Liver (tissue), 3 donors: ENCODE results near the gene RYR3.

ENCODE experiments used
- EGR1 ChIP-seq, 2 donors: IDR thresholded peaks; 2 replicates each; pipeline ENCODE4 v1.6.1; 2016 to 2018; ENCODE audit warnings: antibody characterized with exemption in 2 of 2, low read depth in 2 of 2
- FOXA1 ChIP-seq: IDR thresholded peaks from 2 replicates; pipeline ENCODE4 v1.6.1; 2016; ENCODE audit warnings: antibody characterized with exemption
- FOXA2 ChIP-seq: IDR thresholded peaks from 2 replicates; pipeline ENCODE4 v1.6.1; 2016; ENCODE audit warnings: antibody characterized with exemption
- RAD21 ChIP-seq, 2 donors: IDR thresholded peaks; 2 replicates each; pipeline ENCODE4 v1.6.1; 2016; ENCODE audit warnings: antibody characterized with exemption in 2 of 2, mild to moderate bottlenecking in 2 of 2
- RXRA ChIP-seq, 2 donors: IDR thresholded peaks; 2 replicates each; pipeline ENCODE4 v1.6.1; 2017 to 2018; ENCODE audit warnings: antibody characterized with exemption in 2 of 2, mild to moderate bottlenecking in 1 of 2
- SP1 ChIP-seq: IDR thresholded peaks from 2 replicates; pipeline ENCODE4 v1.6.1; 2018; ENCODE audit warnings: antibody characterized with exemption, mild to moderate bottlenecking
- TAF1 ChIP-seq: conservative IDR thresholded peaks from 2 replicates; pipeline ENCODE4 v1.6.1; 2016; ENCODE audit warnings: antibody characterized with exemption, mild to moderate bottlenecking
- YY1 ChIP-seq: IDR thresholded peaks from 2 replicates; pipeline ENCODE4 v1.6.1; 2016; ENCODE audit warnings: antibody characterized with exemption, mild to moderate bottlenecking
- TF ChIP-seq, protein P1 (sequence below): fragments of 150-350 bp; IDR thresholded peaks from 2 replicates; pipeline ENCODE4 v1.5.1; 2017; ENCODE audit warnings: improper control_type of control experiment, low read depth, low read length; ENCODE audit not compliant: missing input control
- TF ChIP-seq, protein P2 (sequence below): IDR thresholded peaks from 2 replicates; pipeline ENCODE4 v1.6.1; 2016; ENCODE audit warnings: antibody characterized with exemption
- TF ChIP-seq, protein P3 (sequence below): IDR thresholded peaks from 2 replicates; pipeline ENCODE4 v1.6.1; 2016; ENCODE audit warnings: antibody characterized with exemption
- TF ChIP-seq, protein P4 (sequence below): IDR thresholded peaks from 2 replicates; pipeline ENCODE4 v1.6.1; 2016; ENCODE audit warnings: antibody characterized with exemption, mild to moderate bottlenecking
- TF ChIP-seq, protein P5 (sequence below): IDR thresholded peaks from 2 replicates; pipeline ENCODE4 v1.6.1; 2016; ENCODE audit warnings: antibody characterized with exemption
- donor health status: healthy.
- donor health status: healthy.

DNA sequence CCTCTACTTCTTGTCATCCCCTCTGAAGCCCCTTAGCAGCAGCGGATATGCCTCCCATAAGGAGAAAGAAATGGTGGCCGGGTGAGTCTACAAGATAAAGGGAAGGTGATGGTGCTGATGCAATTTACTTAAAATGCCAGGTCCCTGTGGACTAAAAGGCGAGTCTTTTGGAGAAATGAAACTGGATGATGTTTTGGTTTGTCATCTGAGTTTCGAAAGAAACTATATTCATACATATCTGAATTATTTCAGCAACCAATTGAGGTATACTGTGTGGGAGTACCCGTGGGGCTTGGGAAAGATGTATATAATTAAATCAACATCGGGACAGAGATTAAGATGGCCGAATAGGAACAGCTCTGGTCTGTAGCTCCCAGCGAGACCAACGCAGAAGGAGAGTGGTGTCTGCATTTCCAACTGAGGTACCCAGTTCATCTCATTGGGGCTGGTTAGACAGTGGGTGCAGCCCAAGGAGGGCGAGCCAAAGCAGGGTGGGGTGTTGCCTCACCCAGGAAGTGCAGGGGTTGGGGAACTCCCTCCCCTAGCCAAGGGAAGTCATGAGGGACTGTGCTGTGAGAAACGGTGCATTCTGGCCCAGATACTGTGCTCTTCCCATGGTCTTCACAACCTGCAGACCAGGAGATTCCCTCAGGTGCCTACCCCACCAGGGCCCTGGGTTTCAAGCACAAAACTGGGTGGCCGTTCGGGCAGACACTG is 446.9 kb downstream of the RYR3 start:
- TF ChIP-seq TAF1 (no peak), FOXA2 (no peak), YY1 (no peak), FOXA1 (no peak), SP1 (no peak), EGR1 (IDR thresholded peaks at IDR 0.05; ENCODE audit: low read depth in 2 of 2) (no peak), RXRA (IDR thresholded peaks at IDR 0.05) (no peak), RAD21 (IDR thresholded peaks at IDR 0.05) (no peak)
- TF ChIP-seq, protein P1, sequence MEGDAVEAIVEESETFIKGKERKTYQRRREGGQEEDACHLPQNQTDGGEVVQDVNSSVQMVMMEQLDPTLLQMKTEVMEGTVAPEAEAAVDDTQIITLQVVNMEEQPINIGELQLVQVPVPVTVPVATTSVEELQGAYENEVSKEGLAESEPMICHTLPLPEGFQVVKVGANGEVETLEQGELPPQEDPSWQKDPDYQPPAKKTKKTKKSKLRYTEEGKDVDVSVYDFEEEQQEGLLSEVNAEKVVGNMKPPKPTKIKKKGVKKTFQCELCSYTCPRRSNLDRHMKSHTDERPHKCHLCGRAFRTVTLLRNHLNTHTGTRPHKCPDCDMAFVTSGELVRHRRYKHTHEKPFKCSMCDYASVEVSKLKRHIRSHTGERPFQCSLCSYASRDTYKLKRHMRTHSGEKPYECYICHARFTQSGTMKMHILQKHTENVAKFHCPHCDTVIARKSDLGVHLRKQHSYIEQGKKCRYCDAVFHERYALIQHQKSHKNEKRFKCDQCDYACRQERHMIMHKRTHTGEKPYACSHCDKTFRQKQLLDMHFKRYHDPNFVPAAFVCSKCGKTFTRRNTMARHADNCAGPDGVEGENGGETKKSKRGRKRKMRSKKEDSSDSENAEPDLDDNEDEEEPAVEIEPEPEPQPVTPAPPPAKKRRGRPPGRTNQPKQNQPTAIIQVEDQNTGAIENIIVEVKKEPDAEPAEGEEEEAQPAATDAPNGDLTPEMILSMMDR = no peak
- TF ChIP-seq, protein P2, sequence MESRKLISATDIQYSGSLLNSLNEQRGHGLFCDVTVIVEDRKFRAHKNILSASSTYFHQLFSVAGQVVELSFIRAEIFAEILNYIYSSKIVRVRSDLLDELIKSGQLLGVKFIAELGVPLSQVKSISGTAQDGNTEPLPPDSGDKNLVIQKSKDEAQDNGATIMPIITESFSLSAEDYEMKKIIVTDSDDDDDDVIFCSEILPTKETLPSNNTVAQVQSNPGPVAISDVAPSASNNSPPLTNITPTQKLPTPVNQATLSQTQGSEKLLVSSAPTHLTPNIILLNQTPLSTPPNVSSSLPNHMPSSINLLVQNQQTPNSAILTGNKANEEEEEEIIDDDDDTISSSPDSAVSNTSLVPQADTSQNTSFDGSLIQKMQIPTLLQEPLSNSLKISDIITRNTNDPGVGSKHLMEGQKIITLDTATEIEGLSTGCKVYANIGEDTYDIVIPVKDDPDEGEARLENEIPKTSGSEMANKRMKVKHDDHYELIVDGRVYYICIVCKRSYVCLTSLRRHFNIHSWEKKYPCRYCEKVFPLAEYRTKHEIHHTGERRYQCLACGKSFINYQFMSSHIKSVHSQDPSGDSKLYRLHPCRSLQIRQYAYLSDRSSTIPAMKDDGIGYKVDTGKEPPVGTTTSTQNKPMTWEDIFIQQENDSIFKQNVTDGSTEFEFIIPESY = no peak
- TF ChIP-seq, protein P3, sequence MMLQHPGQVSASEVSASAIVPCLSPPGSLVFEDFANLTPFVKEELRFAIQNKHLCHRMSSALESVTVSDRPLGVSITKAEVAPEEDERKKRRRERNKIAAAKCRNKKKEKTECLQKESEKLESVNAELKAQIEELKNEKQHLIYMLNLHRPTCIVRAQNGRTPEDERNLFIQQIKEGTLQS = no peak
- TF ChIP-seq, protein P4, sequence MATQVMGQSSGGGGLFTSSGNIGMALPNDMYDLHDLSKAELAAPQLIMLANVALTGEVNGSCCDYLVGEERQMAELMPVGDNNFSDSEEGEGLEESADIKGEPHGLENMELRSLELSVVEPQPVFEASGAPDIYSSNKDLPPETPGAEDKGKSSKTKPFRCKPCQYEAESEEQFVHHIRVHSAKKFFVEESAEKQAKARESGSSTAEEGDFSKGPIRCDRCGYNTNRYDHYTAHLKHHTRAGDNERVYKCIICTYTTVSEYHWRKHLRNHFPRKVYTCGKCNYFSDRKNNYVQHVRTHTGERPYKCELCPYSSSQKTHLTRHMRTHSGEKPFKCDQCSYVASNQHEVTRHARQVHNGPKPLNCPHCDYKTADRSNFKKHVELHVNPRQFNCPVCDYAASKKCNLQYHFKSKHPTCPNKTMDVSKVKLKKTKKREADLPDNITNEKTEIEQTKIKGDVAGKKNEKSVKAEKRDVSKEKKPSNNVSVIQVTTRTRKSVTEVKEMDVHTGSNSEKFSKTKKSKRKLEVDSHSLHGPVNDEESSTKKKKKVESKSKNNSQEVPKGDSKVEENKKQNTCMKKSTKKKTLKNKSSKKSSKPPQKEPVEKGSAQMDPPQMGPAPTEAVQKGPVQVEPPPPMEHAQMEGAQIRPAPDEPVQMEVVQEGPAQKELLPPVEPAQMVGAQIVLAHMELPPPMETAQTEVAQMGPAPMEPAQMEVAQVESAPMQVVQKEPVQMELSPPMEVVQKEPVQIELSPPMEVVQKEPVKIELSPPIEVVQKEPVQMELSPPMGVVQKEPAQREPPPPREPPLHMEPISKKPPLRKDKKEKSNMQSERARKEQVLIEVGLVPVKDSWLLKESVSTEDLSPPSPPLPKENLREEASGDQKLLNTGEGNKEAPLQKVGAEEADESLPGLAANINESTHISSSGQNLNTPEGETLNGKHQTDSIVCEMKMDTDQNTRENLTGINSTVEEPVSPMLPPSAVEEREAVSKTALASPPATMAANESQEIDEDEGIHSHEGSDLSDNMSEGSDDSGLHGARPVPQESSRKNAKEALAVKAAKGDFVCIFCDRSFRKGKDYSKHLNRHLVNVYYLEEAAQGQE = no peak
- TF ChIP-seq, protein P5, sequence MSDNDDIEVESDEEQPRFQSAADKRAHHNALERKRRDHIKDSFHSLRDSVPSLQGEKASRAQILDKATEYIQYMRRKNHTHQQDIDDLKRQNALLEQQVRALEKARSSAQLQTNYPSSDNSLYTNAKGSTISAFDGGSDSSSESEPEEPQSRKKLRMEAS = no peak
